KG1 (cell line): ENCODE results near the gene ETV3.

ENCODE experiments used
- DNase-seq: peaks from one replicate; lab custom pipeline; 2025; lab: John Stamatoyannopoulos, UW

The ETV3 gene

GRCh38 chr1:157139052-157139715, 989 bp upstream of the ETV3 start:
- no peak for DNase-seq

GRCh38 chr1:157137408-157138219, 581 bp downstream of the ETV3 start:
- DNase-seq = no peak

- DNase-seq = no peak
Observed at GRCh38 chr1:157137046-157137407, 1.2 kb downstream of the ETV3 start.

GRCh38 chr1:157136133-157136532, 2.1 kb downstream of the ETV3 start:
- no peak for DNase-seq

- no peak for DNase-seq
Observed at GRCh38 chr1:157135646-157136045, 2.5 kb downstream of the ETV3 start.

GRCh38 chr1:157135070-157135469, 3.1 kb downstream of the ETV3 start:
- no peak for DNase-seq

- DNase-seq = no peak
Observed at GRCh38 chr1:157134442-157134841, 3.8 kb downstream of the ETV3 start.

GRCh38 chr1:157133426-157133825, 4.8 kb downstream of the ETV3 start:
- no peak for DNase-seq

GRCh38 chr1:157132616-157133167, 5.5 kb downstream of the ETV3 start:
- no peak for DNase-seq

GRCh38 chr1:157132111-157132510, 6.1 kb downstream of the ETV3 start:
- no peak for DNase-seq

GRCh38 chr1:157131281-157131680, 6.9 kb downstream of the ETV3 start:
- no peak for DNase-seq

GRCh38 chr1:157124855-157125254, 13.3 kb downstream of the ETV3 start:
- no peak for DNase-seq

GRCh38 chr1:157119448-157119847, 18.7 kb downstream of the ETV3 start:
- no peak for DNase-seq

- DNase-seq = no peak
Observed at GRCh38 chr1:157119008-157119407, 19.2 kb downstream of the ETV3 start.

GRCh38 chr1:157117527-157118057, 20.6 kb downstream of the ETV3 start:
- DNase-seq = no peak

GRCh38 chr1:157116737-157117103, 21.5 kb downstream of the ETV3 start:
- DNase-seq = no peak

GRCh38 chr1:157115851-157116736, 22.1 kb downstream of the ETV3 start:
- DNase-seq = no peak

- no peak for DNase-seq
Observed at GRCh38 chr1:157115429-157115838, 22.8 kb downstream of the ETV3 start.

GRCh38 chr1:157114183-157115121, 23.7 kb downstream of the ETV3 start:
- no peak for DNase-seq

- no peak for DNase-seq
Observed at GRCh38 chr1:157113631-157114030, 24.6 kb downstream of the ETV3 start.

- DNase-seq = no peak
Observed at GRCh38 chr1:157113106-157113505, 25.1 kb downstream of the ETV3 start.
